HG03045 (cell line): ENCODE measurements around the gene SYT3.
"Not testable (repeated sequence)": the region's sequence is repeated elsewhere in the genome, so short reads cannot be mapped to it uniquely, and the experiment has no call there.

Source experiments
- ATAC-seq: cut with Tn5 transposase; IDR thresholded peaks from one replicate; pipeline ENCODE4 v1.9.1; 2021; ENCODE audit warnings: mild to moderate bottlenecking, moderate library complexity; ENCODE audit not compliant: unreplicated experiment

The SYT3 gene

GRCh38 chr19:50636317-50637085 is 3.2 kb downstream of the SYT3 start:
- ATAC-seq = no peak

- ATAC-seq = no peak
These were observed 5.7 kb downstream of the SYT3 start for GRCh38 chr19:50633973-50634372.

- no peak for ATAC-seq
These were observed 6.3 kb downstream of the SYT3 start for GRCh38 chr19:50633359-50633758.

- no peak for ATAC-seq
These were observed 7.4 kb downstream of the SYT3 start for GRCh38 chr19:50632151-50632835.

GRCh38 chr19:50629801-50630200 is 9.9 kb downstream of the SYT3 start:
- ATAC-seq = no peak

GRCh38 chr19:50629194-50629593 is 10.5 kb downstream of the SYT3 start:
- no peak for ATAC-seq

GRCh38 chr19:50628551-50628950 is 11.1 kb downstream of the SYT3 start:
- ATAC-seq = no peak

GRCh38 chr19:50628146-50628545 is 11.5 kb downstream of the SYT3 start:
- ATAC-seq = no peak

- ATAC-seq = no peak
These were observed 12.9 kb downstream of the SYT3 start for GRCh38 chr19:50626795-50627194.

- no peak for ATAC-seq
These were observed 13.7 kb downstream of the SYT3 start for GRCh38 chr19:50626011-50626410.

GRCh38 chr19:50624949-50625600 is 14.6 kb downstream of the SYT3 start:
- no peak for ATAC-seq

- not testable (repeated sequence) for ATAC-seq
These were observed 19.2 kb downstream of the SYT3 start for GRCh38 chr19:50620394-50620906.

GRCh38 chr19:50619184-50619583 is 20.5 kb downstream of the SYT3 start:
- not testable (repeated sequence) for ATAC-seq

- not testable (repeated sequence) for ATAC-seq
These were observed 21.3 kb downstream of the SYT3 start for GRCh38 chr19:50618379-50618778.

- ATAC-seq = not testable (repeated sequence)
These were observed 26.9 kb downstream of the SYT3 start for GRCh38 chr19:50612504-50613404.

- ATAC-seq = no peak
These were observed 31.6 kb downstream of the SYT3 start for GRCh38 chr19:50607874-50608785.

- ATAC-seq = no peak
These were observed 32.3 kb downstream of the SYT3 start for GRCh38 chr19:50607388-50607787.

- ATAC-seq = not testable (repeated sequence)
These were observed 33.4 kb downstream of the SYT3 start for GRCh38 chr19:50606059-50606836.
